H54 (cell line): ENCODE measurements around the gene CHRDL2.

ENCODE experiments used
- DNase-seq: peaks from one replicate; pipeline ENCODE4 v3.0.0; 2011; ENCODE audit warnings: low spot score, mixed read lengths; ENCODE audit not compliant: insufficient read length
- FAIRE-seq: peaks from 3 replicates; lab custom pipeline; 2011; peaks lifted over from hg19 to GRCh38; lab: Jason Lieb, UNC
- POLR2A ChIP-seq: IDR thresholded peaks from 2 replicates; pipeline ENCODE4 v1.6.1; 2011; ENCODE audit warnings: low read depth, mild to moderate bottlenecking, low read length

CHRDL2 gene

GRCh38 chr11:74710281-74710938 is 20.8 kb downstream of the CHRDL2 start:
- FAIRE-seq (no peak), DNase-seq (no peak)
- TF ChIP-seq POLR2A, result no peak

GRCh38 chr11:74709175-74709574 is 22.1 kb downstream of the CHRDL2 start:
- FAIRE-seq, result no peak
- DNase-seq, result no peak
- no peak for TF ChIP-seq POLR2A

- FAIRE-seq (no peak), DNase-seq (no peak)
- TF ChIP-seq POLR2A, result no peak
Observed at GRCh38 chr11:74707602-74708510, 23.4 kb downstream of the CHRDL2 start.

DNA sequence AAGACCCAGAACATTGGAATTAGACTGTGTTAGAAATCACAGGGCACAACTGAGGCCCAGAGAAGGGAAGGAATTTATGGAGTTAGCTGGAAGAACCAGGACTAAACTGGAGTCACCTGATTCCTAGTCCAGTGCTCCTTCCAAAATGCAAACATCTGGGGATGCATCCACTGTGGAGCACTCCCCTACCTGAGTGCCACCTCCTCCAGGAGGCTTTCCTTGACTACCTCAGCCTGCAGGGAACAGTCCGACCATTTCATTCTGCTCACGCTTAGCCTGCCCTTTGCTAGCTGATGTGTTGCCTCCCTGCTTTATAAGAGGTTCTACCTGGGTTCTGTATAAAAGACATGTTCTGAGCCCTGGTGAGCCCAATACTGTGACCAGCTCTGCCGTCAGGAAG is 24.0 kb downstream of the CHRDL2 start:
- no peak for DNase-seq
- no peak for FAIRE-seq
- no peak for TF ChIP-seq POLR2A

DNA sequence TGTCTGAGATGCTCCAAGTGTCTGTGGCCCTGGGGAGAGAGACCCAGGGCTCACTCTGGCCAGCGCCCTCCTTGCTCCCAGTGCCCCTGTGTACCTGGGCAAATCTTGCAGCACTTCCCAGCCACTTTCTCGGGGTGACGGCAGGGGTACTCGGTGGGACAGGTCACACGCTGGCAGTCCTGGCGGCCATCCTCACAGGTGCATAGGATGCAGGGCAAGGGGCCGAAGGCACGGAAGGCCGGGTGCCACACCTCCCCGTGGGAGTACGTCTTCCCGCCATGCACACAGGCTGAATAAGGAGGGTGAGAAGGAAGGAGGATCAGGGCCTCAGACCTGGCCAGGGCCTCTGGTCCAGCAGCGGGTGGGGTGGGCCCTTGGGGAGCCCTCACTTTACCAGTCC is 28.0 kb downstream of the CHRDL2 start:
- FAIRE-seq, result no peak
- TF ChIP-seq POLR2A, result no peak
- DNase-seq, result no peak

DNA sequence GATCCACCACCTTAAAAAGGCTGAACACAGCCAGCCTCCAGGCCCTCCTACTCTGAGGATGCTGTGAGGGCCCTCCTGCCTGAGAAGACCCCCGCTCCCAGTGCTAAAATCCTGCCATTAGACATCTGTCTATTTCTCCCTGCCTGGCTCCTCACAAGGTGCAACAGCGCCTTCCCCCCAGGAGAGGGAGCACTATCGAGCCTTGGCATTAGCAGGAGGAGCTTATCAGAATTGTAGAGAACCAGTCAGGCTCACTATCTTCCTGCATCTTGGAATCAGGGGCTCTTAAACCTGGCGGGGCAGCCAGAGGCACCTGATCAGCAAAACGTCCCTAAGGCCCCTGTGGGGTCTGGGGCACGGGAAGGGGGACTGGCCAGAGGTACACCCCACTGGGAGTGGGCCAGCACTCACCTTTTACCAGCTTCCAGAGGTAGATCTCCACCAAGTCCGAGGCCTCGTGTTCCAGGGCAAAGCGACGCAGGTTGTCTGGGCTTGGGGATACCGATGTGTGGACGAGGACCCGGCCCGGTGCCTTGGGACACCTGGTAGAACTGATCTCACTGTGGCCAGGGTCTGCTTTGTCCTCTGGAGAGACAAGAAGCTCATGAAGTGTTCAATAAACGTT is 28.7 kb downstream of the CHRDL2 start:
- peak; percentile 76 for DNase-seq
- FAIRE-seq, result no peak
- no peak for TF ChIP-seq POLR2A

- no peak for DNase-seq
- no peak for TF ChIP-seq POLR2A
- no peak for FAIRE-seq
Observed at GRCh38 chr11:74701351-74701750, 29.9 kb downstream of the CHRDL2 start.

- DNase-seq (no peak), FAIRE-seq (no peak)
- TF ChIP-seq POLR2A, result no peak
Observed at GRCh38 chr11:74699615-74700396, 31.4 kb downstream of the CHRDL2 start.

GRCh38 chr11:74697722-74698121 is 33.5 kb downstream of the CHRDL2 start:
- FAIRE-seq (no peak), DNase-seq (no peak)
- TF ChIP-seq POLR2A, result no peak

GRCh38 chr11:74696939-74697675 is 34.1 kb downstream of the CHRDL2 start:
- no peak for TF ChIP-seq POLR2A
- DNase-seq (no peak), FAIRE-seq (no peak)

GRCh38 chr11:74696500-74696899 is 34.7 kb downstream of the CHRDL2 start:
- FAIRE-seq, result no peak
- no peak for TF ChIP-seq POLR2A
- no peak for DNase-seq

DNA sequence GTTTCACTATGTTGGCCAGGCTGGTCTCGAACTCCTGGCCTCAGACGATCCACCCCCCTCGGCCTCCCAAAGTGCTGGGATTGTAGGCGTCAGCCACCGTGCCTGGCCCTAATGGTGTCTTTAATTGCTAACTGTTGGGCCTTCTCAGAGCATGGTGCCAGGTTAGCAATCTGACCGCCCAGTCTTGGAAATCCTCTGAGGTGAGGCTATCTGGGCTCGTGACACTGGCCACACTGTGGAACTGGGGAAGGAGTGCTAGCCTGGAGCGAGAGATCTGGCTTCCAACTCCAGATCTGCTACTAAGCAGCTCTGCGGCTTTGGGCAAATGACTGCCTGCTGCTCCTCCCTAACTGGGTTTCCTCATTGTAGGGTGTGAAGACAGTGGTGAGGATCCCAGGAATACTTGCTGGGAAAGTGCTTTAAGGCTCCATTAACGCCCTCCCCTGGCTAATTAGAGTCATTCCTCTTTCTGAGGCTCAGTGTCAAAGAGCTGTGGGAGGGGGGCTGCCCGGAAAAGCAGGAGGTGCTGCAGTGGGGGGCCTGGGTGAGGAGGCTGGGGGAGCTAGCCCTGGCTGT is 35.4 kb downstream of the CHRDL2 start:
- FAIRE-seq, result no peak
- no peak for DNase-seq
- no peak for TF ChIP-seq POLR2A

DNA sequence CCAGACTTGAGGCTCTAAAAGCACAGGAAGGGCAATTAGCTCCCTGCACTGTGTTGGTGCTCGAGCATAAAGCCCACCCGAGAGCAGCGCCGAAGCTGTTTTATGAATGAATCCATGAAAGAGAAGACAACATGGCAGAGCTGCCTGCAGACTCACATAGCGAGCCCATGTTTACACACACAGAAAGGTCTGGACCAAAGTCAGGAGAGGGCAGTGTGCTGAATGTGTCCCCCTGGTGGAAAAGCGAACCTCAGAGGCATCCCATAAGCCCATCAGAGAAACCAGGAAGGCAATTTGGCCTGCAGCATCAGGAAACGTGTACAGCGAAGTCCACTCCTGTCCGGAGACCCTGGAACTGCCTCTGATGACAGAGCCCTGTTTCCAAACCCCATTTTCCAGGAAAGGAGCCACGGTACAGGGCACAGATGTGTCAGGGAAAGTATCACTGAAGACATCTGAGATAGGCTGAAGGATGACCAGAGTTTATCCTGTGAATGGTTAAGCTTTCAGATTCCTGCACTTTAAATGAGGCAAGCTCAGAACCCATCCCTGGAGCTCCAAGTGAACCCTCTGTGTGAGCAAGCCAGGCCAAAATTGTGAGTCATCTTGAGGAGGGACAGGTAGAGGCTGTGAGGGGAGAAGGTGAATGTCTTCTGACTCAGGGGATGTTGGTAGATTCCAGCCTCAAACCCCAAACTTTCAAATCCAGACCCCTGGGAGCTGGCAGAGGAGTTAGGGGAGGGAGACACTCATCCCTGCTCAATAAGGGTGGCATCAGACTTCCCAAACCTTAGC is 36.9 kb downstream of the CHRDL2 start:
- DNase-seq, result no peak
- no peak for FAIRE-seq
- no peak for TF ChIP-seq POLR2A
